Measurements from ENCODE around the gene SMAP1.

The SMAP1 gene

GRCh38 chr6:70717038-70717801 lies 49.5 kb downstream of the SMAP1 start:
- no peak overlapping the region for H3K27ac ChIP-seq
- TF ChIP-seq CTCF (conservative IDR thresholded peaks at IDR 0.05) = no peak

GRCh38 chr6:70724524-70724923 lies 56.8 kb downstream of the SMAP1 start:
- no peak overlapping the region for H3K27ac ChIP-seq
- TF ChIP-seq CTCF (conservative IDR thresholded peaks at IDR 0.05) = no peak

- no peak for TF ChIP-seq CTCF (conservative IDR thresholded peaks at IDR 0.05)
- no peak overlapping the region for H3K27ac ChIP-seq
These were observed 58.2 kb downstream of the SMAP1 start for GRCh38 chr6:70725817-70726415.

- H3K27ac ChIP-seq = no peak overlapping the region
- TF ChIP-seq CTCF (conservative IDR thresholded peaks at IDR 0.05) = no peak
These were observed 66.7 kb downstream of the SMAP1 start for GRCh38 chr6:70734381-70734780.

GRCh38 chr6:70734979-70735378 lies 67.3 kb downstream of the SMAP1 start:
- TF ChIP-seq CTCF (conservative IDR thresholded peaks at IDR 0.05) = no peak
- H3K27ac ChIP-seq = no peak overlapping the region

GRCh38 chr6:70735513-70735912 lies 67.8 kb downstream of the SMAP1 start:
- TF ChIP-seq CTCF (conservative IDR thresholded peaks at IDR 0.05) = no peak
- no peak overlapping the region for H3K27ac ChIP-seq

GRCh38 chr6:70738028-70738427 lies 70.3 kb downstream of the SMAP1 start:
- no peak for TF ChIP-seq CTCF (conservative IDR thresholded peaks at IDR 0.05)
- H3K27ac ChIP-seq = no peak overlapping the region

All from VCaP (cell line).